Kidney epithelial cell (primary cell): ENCODE results near the gene ANKS1B. TPM values are rescaled to one million over a fixed set of nuclear protein-coding genes. Genes with fewer than 3 reads are reported as not detected.

ENCODE experiments used
- DNase-seq: peaks from one replicate; pipeline ENCODE4 v3.0.0-alpha.2; 2010; ENCODE audit warnings: low read depth
- H3K27me3 ChIP-seq: 2 replicates; pipeline ENCODE4 v1.6.0; 2011; ENCODE audit warnings: low read length; ENCODE audit not compliant: control insufficient read depth, insufficient read depth
- H3K36me3 ChIP-seq: 2 replicates; pipeline ENCODE4 v1.5.1; 2011; ENCODE audit warnings: low read length; ENCODE audit not compliant: control insufficient read depth, insufficient read depth
- H3K4me3 ChIP-seq: 2 replicates; pipeline ENCODE4 v1.5.1; 2011; ENCODE audit warnings: low read depth, mild to moderate bottlenecking, control low read depth, low read length
- total RNA-seq: library from RNA; depleted of rRNA; stranded (reverse); fragments of >200 nt; gene quantifications from 2 replicates; pipeline ENCODE4 v1.2.3, GENCODE V29; 2015
- TF ChIP-seq, protein P1 (sequence below): IDR thresholded peaks from 2 replicates; pipeline ENCODE4 v1.5.1; 2011; ENCODE audit warnings: mild to moderate bottlenecking, moderate library complexity, low read length, control low read depth, inconsistent platforms; ENCODE audit not compliant: insufficient read depth, poor library complexity, severe bottlenecking

ANKS1B gene
- total RNA-seq, 1 donor from 2014 or later, result 0.13 TPM

GRCh38 chr12:98735821-98736220 is 1248.9 kb downstream of the ANKS1B start:
- no peak overlapping the region for H3K4me3 ChIP-seq
- H3K36me3 ChIP-seq, result peaks cover 1% of the 10 kb centered on the region
- no peak for DNase-seq
- TF ChIP-seq, protein P1, sequence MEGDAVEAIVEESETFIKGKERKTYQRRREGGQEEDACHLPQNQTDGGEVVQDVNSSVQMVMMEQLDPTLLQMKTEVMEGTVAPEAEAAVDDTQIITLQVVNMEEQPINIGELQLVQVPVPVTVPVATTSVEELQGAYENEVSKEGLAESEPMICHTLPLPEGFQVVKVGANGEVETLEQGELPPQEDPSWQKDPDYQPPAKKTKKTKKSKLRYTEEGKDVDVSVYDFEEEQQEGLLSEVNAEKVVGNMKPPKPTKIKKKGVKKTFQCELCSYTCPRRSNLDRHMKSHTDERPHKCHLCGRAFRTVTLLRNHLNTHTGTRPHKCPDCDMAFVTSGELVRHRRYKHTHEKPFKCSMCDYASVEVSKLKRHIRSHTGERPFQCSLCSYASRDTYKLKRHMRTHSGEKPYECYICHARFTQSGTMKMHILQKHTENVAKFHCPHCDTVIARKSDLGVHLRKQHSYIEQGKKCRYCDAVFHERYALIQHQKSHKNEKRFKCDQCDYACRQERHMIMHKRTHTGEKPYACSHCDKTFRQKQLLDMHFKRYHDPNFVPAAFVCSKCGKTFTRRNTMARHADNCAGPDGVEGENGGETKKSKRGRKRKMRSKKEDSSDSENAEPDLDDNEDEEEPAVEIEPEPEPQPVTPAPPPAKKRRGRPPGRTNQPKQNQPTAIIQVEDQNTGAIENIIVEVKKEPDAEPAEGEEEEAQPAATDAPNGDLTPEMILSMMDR, result no peak
- no peaks in the 10 kb centered on the region for H3K27me3 ChIP-seq

DNA sequence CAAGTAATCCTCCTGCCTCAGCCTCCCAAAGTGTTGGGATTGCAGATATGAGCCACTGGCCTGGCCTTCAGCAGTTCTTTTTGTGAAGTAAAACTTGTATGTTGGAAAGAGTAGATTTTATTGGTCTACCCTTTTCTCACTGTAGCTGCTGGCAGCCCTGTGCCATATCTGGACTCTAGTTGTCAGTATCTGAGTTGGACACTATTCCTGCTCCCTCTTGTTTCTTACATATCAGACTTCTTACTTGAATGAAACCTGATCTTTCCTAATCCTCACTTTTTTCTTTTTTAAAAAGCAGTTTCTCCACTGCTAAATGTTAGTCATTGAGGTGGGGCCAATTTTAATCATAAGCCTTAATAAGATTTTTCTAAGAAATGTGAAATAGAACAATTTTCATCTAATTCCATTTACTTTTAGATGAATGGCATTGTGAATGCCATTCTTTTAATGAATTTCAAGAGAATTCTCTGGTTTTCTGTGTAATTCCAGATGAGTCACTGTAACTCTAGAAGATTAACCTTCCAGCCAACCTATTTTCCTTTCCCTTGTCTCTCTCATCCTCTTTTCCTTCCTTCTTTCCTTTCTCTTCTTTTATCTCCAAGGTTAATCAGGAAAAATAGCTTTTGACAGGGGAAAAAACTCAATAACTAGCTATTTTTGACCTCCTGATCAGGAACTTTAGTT is 1250.9 kb downstream of the ANKS1B start:
- H3K4me3 ChIP-seq, result no peak overlapping the region
- no peak for DNase-seq
- TF ChIP-seq, protein P1, result no peak
- no peaks in the 10 kb centered on the region for H3K27me3 ChIP-seq
- H3K36me3 ChIP-seq, result peaks cover 1% of the 10 kb centered on the region

DNA sequence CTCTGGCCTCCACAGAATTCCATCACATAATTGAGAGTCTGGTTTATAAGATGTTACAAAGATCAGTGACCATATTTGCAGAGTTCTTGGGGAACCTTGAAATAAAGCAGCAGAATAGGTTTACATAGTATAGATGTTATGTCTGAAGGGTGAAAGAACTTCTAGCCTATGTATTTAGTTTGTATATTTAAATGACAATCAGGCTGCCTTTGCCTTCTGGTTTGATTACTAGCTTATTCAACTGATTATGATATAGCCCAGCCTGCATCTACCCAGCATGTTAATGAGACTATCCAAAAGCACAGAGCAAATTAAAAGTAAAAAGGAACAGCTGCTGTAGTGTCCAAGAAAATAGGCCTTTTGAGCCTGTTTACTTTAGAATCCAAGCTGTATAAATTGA is 1254.3 kb downstream of the ANKS1B start:
- H3K36me3 ChIP-seq, result peaks cover 1% of the 10 kb centered on the region
- H3K4me3 ChIP-seq, result no peak overlapping the region
- DNase-seq, result no peak
- H3K27me3 ChIP-seq, result no peaks in the 10 kb centered on the region
- TF ChIP-seq, protein P1, result no peak

- Histone ChIP-seq H3K27me3 (no peaks in the 10 kb centered on the region), H3K4me3 (no peak overlapping the region), H3K36me3 (peaks cover 1% of the 10 kb centered on the region)
- TF ChIP-seq, protein P1, result no peak
- no peak for DNase-seq
Observed at GRCh38 chr12:98727196-98727595, 1257.5 kb downstream of the ANKS1B start.

- Histone ChIP-seq H3K4me3 (no peak overlapping the region), H3K36me3 (peaks cover 1% of the 10 kb centered on the region), H3K27me3 (no peaks in the 10 kb centered on the region)
- DNase-seq, result peak; percentile 25
- TF ChIP-seq, protein P1, result peak; percentile 63
Observed at GRCh38 chr12:98725476-98726247, 1259.1 kb downstream of the ANKS1B start.
